Skin of body (tissue), 2 donors: Measurements from ENCODE around the gene ROBO1. TPM values are rescaled to one million over a fixed set of nuclear protein-coding genes. Genes with fewer than 3 reads are reported as not detected.

ENCODE experiments used
- DNase-seq: peaks from one replicate; lab custom pipeline; 2025; lab: John Stamatoyannopoulos, UW
- total RNA-seq: library from RNA; depleted of rRNA; stranded (reverse); fragments of >200 nt; gene quantifications from one replicate; pipeline ENCODE4 v1.2.3, GENCODE V29; 2014

The ROBO1 gene
- total RNA-seq, 1 donor from 2014 or later: 138 TPM

DNA sequence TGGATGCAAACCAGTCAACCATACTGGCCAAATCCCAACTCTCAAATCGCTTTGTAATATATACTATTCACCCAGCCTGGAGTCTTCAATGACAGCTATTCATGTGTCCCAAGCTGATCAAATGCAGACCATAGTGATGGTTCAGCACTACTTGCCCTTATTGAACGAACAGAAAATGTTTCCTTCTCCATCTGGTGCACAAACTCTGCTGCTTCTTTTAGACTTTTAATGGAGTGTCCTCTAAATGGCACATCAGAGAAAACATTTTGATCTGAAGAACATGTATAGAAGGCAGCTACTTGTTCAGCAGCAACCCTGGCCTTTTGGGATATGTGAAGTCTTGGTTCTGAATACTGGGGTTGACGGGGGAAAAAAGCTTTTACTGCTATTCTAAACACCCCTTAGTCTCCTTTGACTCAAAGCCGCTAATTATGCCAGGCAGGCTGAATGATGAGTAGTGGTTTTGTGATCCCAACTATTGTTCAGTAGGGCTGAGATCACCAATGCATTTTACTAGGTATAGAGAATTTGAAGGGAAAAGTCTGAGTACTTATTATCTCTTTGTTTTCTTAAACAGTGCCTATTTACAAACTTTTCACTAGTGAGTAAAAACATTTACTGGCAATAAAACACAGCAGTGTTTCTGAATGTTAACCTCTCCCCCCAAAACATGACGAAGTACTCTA, 781.2 kb downstream of the ROBO1 start:
- DNase-seq: no peak

DNA sequence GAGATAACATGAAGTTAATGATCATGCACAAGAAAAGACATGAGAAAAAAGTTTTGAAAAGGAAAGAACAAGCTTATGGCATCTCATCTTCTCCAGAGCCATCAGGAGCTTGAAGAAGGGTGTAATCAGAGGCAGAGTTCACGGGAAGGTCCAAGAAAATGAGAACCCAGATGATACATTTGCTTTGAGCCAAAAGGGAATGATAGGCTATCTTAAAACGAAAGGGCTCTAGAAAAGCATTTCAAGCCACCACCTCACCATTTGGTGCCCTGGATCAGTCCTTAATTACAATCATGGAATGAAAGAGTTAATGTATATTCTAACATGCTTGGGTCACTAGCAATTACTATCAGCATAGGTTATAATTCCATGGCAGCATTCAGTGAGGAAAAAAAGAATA, 781.8 kb downstream of the ROBO1 start:
- no peak for DNase-seq

DNA sequence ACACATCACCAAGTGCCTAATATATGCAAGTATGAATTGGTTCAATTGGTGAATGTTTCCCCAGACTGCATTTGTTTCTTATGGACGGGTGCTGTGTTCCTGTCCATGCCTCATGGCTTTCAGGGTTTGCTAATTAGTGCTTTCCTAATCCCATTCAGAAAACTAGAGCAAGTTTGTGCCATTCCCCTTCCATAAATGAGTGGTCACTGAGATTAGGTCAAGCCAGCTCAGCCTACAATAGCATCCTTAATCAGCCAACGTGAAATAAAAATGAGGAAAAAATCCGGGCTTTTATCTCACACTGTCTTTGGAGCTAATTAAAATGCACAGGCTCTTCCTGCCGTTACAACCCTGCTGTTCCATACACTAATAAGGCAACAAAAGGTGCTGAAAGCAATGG, 788.8 kb downstream of the ROBO1 start:
- no peak for DNase-seq

GRCh38 chr3:78978037-78978436, 789.8 kb downstream of the ROBO1 start:
- no peak for DNase-seq

GRCh38 chr3:78977073-78977472, 790.7 kb downstream of the ROBO1 start:
- DNase-seq: no peak

DNA sequence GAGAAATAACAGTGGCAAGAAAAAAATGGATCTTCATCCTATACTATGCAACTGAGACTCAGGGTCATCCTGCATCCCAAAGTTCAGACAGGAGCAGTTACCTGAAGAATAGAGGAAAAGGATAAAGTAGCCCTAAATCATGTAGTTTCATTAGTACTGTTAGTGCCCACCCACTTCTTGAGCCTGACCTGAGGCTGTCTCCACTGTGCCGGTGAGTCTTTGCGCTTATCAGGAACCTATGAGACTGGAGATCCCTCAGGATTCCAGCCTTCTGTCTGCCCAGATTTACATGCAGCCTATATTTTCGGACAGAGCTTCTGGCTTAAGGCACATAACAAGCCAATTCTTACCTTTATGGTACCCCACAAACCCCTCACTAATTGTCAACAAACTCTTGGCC, 791.6 kb downstream of the ROBO1 start:
- DNase-seq: no peak

DNA sequence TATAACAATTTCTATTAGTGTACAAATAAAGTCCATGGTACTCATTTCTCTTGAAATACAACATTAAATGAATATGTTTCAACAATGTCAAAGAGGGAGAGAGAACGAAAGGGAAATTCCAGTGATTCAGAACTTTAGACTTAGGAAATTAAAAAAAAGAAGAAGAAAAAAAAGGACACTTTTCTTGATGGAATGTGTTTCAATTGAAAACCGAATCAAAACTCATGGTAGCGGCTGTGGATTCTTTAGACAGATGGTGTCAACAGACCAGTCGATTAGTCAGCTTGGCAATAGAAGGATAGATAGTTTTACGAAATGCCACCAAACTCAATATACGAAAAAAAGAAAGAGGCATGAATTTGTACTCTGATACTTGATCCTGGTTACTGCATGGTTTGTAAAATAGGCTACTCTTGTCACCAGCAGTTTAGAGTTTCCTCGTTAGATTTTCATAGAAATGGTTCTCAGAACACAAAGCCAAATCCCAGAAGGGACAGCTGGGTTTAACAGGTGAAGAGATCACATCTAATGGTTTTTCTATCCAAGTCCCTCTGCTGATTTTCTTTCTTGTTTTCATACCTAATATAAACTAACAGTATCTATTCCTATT, 793.5 kb downstream of the ROBO1 start:
- no peak for DNase-seq

DNA sequence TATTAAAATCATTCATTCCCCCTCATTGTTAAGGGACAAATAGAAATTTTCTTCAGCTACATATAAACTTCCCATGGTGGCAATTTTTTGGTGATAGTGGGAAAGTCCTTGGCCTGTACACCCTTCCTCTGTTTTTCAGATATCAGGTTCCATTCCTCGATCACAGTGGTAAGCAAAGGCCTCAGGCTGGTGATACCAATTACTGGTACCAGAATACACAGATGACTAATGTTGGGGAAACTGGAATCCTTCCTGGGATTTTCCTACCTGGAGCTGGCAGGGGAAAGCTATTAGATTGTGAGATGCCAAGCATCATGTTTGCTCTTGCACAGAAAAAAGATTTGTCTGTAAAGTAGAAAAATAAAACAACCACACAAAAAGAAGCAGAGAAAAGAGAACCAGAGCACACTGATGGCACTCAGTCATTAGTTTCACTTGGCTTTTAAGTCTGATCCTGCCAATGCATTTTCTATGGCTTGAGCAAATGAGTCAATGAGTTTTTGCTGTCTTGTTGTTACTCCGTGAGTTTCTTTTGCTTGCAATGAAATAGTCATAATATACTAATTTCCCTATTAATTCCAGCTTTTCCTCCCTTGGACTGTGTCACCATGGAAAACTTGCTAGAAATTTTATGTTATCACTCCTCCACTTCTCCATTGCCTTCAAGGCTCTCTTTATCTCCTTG, 795.0 kb downstream of the ROBO1 start:
- no peak for DNase-seq

GRCh38 chr3:78970656-78971055, 797.1 kb downstream of the ROBO1 start:
- DNase-seq: no peak

GRCh38 chr3:78969483-78969882, 798.3 kb downstream of the ROBO1 start:
- peak; percentile 93 for DNase-seq

DNA sequence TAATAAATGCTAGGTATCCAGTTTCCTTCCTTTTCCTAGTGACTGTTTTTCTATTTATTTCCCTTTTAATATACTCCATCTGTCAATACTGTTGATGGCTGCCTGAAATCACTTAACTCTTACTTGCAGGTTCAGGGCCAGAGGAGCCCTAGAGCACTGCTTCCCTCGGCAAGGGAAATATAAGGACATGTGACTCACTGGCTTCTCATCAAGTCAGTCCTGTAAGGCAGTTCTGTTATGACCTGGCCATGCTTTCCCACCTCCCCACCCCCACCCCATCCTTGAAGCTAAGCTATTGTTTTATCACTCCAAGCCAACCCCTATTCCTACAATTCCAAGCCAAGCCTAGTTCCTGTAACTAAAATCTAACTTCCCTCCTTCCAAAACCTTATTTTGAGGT, 800.7 kb downstream of the ROBO1 start:
- no peak for DNase-seq

GRCh38 chr3:78963771-78964170, 804.0 kb downstream of the ROBO1 start:
- no peak for DNase-seq

DNA sequence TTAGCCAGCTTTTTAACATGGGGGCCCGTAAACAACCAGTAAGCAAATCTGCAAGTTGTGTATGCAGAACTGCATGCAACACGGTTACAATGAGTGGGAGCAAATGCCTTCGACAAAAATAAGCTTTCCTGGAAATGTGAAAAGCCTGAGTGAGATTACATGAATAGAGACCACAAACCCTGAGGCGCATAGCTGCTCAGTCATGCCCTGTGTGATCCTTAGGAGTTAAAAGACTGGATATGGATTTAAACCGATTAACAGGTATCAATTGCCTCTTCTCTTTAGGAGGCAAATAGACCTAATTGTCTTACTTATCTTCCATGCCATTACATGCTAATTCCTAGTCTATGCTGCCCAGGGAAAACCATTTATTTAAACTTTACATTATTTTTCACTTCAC, 810.3 kb downstream of the ROBO1 start:
- DNase-seq: no peak

DNA sequence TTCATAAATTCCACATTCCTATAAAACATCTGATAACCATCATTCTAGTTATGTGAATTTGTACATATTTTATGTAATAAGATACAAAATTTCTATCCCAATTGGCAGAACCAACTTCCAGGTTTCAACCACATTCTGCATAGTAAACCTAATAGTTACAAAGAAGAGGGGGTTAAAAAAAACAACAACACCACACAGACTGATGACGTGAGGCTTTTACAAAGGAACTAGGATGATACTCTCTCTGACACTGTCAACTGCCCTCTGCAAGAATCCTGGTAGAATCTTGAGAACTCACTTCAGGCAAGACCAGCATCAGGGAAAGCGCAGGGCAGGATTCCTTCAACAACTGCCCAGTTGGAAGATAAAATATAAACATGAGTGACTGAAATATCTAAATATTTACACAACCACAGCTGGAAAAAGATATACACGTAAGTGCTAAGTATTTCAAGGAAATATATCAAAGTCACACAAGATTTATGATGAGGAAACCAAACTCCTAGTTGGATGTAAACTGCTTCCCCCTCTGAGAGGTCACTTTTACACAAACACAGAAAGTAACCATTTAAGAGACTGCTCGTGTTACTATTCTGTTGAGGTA, 816.4 kb downstream of the ROBO1 start:
- DNase-seq: no peak

GRCh38 chr3:78941587-78941986, 826.2 kb downstream of the ROBO1 start:
- DNase-seq: no peak

- no peak for DNase-seq
Measured at GRCh38 chr3:78940626-78941025, 827.2 kb downstream of the ROBO1 start.

GRCh38 chr3:78940128-78940527, 827.7 kb downstream of the ROBO1 start:
- no peak for DNase-seq

DNA sequence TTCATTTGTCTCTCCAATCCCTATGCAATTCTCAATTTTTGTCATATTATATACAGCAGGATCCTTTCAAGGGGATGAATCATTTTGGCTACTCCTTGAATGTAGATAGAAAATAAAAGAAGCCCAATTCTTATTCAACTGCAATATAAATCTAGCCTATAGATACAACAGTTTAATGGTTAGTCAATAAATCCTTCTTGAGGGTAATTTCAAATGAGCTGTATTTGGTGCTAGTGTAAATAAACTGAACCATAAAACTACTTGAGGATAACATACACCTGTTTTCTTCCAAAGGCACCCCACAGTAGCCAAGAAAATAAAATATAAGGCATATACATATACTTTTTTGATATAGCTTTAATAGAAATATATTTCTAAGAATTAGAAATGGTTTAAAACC, 830.3 kb downstream of the ROBO1 start:
- no peak for DNase-seq

DNA sequence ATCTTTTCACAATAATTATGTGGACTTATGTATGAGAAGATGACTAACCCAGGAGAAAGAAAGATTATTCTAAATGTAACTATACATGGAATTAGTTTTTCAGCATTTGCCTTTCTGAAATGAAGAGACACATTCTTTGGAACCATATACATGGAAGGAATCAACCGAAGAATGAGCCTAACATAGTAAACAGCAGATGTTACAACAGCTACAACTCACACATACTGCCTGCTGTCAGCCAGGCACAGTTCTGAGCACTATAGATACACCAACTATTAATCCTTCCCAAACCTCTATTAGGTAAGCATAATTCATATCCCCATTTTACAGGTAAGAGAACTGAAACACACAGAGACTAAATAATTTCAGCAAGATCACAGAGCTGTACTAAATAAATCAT, 840.0 kb downstream of the ROBO1 start:
- no peak for DNase-seq

DNA sequence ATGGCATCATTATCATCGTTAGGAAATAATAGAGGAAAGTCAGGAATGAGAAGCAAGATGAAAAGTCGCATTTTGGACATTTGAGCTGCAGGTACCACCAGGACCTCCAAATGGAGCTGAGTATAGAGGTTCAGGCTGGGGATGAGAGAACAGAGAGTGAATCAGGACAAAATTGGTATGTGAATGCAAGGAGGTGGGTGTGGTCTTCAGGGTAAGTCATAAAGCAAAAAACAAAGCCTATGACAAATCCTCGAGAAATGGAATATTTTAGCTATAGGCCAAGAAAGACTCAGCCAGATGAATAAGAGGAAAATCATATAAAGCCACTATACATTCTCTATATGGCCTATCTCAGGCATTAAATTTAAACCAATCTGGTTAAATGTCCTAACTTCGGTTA, 841.3 kb downstream of the ROBO1 start:
- DNase-seq: no peak

- no peak for DNase-seq
Measured at GRCh38 chr3:78924711-78925110, 843.1 kb downstream of the ROBO1 start.

GRCh38 chr3:78919021-78919755, 848.6 kb downstream of the ROBO1 start:
- no peak for DNase-seq
